HG02642 (cell line): Measurements from ENCODE around the gene SH3BP4.

Source experiments
- ATAC-seq: cut with Tn5 transposase; IDR thresholded peaks from one replicate; pipeline ENCODE4 v1.9.1; 2021; ENCODE audit warnings: mild to moderate bottlenecking; ENCODE audit not compliant: unreplicated experiment, poor library complexity

Gene SH3BP4

DNA sequence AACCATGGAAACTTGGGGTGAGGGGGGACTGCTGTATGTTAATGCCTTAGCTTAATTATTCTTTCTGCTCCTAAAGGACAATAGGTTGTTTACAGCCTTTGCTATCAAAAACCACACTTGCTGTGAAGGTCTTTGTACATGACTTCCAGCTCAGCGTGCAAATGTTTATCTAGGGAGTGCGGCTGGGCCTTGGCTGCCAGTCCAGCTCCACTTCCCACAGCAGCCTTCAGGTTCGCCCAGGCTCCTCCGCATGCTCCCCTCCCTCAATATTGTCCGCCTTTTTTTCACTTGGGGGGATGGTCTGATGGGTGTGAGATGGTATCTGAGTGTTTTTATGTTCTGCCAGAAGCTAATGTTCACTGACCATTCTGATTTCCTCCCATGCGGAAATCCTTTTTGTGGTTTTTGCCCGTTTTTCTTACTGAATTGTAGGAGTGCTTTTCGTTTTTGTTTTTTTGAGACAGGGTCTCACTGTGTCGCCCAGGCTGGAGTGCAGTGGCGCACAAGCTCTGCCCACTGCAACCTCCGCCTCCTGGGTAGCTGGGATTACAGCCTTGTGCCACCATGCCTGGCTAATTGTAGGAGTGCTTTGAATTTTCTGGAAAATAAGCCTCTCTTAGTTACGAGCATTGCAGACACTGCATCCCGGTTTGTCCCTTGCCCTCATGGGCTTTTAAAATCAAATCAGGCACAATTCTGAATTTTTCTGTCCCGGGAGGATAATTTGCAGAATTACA is 28.8 kb downstream of the SH3BP4 start:
- ATAC-seq = no peak

DNA sequence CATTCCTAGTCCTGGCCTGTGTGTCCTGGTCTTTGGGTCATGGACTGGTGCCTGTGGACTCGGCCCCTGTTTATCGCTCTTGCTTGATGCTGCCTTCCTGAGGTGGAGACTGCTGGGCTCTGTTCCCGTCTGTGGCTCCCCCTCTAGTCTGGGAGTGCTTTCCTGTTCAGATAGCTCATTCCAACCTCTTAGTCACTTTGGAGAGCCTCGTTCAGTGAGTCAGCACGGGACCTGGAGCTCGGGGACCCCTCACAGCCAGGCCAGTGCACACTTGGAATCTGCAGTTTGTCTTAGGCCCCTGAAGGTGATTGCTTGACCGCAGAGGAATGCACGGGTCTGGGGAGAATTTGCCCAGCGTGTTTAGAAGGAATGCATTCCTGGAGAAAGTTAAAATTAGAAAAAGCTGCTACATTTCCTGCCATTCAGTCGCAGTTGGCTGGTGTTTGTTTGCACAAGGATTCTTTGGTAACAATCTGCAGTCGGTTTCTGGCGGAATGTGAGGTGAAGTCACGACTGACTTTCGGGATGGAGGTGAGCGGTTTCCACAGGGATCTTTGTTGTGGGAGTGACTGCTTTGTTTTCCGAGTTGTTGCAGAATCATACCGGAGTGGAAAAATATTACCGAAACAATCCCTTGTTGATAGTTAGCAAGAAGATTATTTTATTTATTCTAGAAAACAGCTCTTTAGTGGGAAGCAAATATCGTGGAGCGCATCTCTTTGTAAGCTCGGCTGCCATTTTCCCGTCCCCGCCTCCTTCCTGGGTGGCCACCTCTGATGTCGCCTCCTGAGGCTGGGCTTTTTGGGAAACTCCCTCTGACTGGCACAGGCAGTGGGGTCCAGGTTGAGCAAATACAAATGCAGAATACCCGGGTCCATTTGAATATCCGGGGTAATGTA is 29.6 kb downstream of the SH3BP4 start:
- ATAC-seq = no peak

DNA sequence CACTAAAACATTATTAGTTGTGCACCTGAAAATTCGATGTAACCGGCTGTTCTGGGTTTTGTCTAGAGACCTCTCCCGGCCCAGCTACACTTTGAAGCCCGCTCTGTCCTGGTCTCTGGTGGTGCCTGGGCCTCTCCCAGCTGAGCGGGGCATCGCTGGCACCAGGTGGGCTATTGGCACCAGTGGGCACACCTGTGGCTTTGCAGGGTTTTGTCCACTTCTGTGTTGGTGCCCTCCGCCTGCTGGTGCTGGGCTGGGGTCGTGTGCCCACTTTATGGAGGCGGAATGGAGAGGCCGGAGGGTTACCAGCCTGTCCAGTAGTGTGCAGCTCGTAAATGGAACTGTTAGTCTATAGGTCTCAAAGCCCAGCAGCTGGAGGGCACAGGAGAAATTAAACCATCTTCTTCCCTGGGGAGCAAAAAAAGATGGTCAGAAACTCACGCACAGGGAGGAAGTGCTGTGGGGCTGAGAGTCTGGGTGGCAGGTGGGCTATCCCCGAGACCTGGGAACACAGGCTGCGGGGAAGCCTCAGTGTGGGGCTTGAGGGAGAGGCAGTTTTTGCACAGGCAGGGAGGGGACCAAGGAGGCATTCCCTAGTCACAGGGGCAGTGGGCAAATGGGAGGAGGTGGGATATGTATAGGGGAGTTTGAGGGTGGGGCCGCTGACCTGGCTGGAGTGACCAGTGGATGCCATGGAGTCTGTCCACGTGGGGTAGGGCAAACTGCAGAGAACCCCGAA is 30.4 kb downstream of the SH3BP4 start:
- no peak for ATAC-seq

DNA sequence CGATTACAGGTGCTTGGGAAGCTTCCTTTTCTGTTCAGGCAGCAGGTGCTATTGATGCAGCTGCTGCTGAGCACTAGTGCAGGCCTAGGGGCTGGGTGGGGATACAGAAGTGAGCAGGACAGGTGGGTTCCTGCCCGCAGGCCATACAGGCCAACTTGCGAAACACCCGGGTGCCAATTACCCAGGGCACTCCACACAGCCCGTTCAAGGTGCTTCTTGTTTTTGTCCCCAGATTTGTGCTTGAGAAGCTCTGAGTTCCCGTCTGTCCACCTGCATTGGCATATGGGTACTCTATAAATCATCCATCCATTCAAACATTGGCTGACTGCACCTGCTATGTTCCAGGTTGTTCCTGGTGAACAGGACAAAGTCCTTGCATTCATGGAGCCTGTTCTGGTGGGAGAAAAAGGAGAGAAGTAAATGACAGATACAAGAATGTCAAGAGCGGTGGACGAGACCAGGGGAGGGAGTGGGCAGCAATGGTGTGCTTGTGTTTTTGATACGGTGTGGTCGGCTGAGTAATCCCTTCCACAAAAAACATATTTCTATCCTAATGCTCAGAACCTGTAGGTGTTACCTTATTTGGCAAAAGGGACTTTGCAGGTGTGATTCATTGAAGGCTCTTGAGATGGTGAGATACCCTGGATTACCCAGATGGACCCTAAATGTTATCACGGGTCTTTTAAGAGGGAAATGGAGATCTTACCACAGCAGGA is 31.4 kb downstream of the SH3BP4 start:
- no peak for ATAC-seq

DNA sequence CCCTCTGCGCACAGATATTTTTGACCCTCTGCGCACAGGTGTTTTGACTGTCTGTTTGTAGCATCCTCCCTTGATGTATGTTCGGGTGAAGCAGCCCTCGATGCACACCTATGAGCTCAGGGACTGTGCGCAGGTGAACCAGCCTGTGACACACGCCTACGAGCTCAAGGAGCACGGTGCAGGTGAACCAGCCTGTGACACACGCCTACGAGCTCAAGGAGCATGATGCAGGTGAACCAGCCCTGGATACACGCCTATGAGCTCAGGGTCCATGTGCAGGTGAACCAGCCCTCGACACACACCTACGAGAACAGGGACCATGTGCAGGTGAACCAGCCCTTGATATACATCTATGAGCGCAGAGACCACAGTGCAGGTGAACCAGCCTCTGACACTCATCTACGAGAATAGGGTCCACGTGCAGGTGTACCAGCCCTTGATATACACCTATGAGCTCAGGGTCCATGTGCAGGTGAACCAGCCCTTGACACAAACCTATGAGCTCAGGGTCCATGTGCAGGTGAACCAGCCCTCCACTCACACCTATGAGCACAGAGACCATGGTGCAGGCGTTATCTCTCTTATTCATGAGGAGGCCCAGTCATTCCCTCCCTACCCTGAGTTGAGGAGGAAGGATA is 33.9 kb downstream of the SH3BP4 start:
- no peak for ATAC-seq

GRCh38 chr2:234986390-234986789 is 34.6 kb downstream of the SH3BP4 start:
- ATAC-seq = no peak

DNA sequence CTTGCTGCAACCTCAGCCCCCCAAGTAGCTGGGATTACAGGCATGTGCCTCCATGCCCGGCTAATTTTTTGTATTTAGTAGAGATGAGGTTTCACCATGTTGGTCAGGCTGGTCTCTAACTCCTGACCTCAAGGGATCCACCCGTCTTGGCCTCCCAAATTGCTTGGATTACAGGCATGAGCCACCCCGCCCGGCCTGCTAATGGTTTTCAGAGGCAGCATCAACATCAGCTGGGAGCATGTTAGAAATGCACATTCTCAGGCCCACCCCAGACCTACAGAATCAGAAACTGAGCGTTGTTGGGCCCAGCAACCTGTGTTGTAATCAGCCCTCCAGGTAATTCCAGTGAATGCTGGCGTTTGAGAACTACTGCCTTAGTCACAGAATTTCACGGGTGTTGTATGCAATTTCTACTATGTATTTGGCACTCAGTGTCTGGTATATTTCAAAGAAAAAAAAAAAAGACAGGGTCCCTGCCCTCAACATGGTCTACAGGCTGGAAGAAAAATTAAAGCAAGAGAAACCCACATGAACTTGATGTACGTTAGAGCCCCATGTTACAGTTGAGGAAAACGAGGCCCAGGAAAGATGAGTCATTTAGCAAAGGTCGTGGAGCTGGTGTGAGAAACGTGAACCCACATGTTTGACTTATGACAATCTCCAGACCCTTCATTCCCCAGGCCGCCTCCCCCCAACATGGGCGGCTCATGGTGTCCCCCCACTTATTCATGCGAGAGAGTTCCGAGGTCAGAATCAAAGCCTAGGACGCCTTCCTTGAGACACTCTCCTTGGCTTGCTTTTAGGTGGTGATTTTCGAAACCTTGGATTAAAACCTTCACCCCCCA is 35.3 kb downstream of the SH3BP4 start:
- ATAC-seq = no peak

GRCh38 chr2:234987754-234988153 is 35.9 kb downstream of the SH3BP4 start:
- no peak for ATAC-seq

GRCh38 chr2:234988491-234988890 is 36.7 kb downstream of the SH3BP4 start:
- no peak for ATAC-seq

DNA sequence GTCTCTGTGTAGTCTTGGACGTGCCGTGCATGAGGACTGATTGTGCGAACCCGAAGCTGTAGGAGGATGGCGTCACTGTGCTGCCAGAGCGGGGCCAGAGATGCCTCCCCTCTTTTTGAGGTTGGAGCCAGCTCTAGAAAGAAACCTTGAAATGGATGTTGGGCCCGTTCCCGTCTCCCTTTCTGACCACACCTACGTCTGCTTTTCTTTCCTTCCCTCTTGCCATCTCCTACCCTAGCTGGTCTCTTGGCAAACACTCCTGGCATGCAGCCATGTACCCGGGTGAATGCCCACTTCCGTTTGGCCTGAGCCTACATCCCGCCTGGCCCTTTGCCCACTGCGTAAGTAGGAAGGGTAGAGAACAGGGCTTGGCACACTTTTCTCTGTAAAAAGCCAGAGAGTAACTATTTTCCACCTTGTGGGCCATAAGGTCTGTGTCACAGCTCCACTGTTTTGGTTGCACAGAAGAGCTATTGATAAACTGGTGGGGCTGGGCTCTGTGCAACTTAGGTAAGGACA is 37.4 kb downstream of the SH3BP4 start:
- ATAC-seq = no peak

- ATAC-seq = no peak
Observed at GRCh38 chr2:234990300-234990699, 38.5 kb downstream of the SH3BP4 start.

DNA sequence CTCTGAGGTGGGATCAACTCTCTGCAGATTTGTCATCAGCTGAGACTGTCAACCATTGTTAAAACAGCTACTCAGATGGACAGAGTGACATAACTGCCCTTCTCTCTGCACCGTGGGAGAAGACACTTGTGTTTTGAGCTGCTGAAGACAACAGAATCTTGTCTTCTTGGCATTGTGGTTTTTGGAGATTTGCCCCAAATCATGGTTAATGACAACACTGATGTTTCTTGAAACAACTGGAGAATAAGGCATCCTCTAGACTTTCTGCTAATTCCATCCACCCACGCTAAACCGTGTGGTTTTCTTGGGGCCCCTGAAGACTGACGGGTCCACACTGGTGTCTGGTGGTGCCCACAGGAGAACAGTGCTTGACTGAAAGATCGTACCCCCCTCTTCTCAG is 39.5 kb downstream of the SH3BP4 start:
- no peak for ATAC-seq

GRCh38 chr2:234991793-234992192 is 40.0 kb downstream of the SH3BP4 start:
- ATAC-seq = no peak

DNA sequence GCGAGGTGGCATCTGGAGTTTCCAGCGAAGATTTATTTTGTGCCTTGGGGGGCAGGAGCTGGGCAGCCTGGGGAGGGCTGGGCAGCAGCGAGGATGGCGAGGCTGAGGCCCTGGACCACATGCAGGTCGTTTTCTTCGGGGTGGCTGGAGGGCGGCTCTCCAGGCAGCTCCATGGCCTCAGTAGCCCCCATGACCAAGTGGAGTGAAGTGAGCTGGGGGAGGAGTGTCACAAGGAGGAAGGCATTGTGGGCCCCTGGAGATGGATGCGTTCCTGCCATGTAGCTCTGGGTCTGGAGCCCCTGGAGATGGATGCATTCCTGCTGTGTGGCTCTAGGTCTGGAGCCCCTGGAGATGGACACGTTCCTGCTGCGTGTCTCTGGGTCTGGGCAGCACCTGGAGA is 40.4 kb downstream of the SH3BP4 start:
- no peak for ATAC-seq

DNA sequence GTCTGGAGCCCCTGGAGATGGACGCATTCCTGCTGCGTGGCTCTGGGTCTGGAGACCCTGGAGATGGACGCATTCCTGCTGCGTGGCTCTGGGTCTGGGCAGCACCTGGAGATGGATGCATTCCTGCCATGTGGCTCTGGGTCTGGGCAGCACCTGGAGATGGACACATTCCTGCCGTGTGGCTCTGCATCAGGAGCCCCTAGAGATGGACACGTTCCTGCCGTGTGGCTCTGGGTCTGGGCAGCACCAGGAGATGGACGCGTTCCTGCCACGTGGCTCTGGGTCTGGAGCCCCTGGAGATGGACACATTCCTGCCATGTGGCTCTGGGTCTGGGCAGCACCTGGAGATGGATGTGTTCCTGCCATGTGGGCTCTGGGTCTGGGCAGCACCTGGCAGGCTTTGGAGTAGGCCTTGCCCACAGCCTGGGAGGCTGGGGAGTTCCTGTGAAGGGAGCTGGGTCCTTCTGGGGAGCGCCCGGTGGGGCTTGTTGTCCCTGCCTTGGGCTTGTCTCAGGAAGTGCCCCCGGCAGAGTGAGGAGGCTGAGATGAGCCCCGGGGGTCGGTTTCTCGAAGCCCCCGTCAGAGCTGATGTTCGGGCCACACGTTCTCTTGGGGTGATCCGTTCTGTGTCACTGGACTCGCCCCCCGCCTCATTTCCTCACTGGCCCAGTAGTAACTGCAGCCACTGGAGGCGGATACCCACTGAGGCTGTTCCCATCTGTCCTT is 41.0 kb downstream of the SH3BP4 start:
- ATAC-seq = no peak

DNA sequence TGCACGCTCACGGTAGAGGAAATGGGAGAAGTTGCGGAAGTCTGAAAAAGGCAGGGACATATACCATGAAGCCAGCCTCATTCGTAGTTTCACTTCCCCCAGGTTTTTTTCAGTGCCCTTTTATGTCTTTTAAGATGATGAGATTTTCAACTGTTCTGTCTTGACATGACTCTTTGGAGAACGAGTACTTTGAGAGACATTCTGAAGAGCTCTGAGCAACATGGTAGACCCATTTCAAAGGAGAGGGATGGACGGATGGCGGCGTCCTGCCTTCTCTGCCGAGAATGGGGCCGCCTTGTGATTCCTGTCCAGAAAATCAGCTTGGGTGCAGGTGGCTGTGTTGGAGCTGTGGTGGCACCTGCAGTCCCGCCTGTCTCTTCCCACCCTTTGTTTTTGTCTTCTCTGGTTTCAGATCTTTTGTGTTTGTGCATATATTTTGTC is 41.7 kb downstream of the SH3BP4 start:
- ATAC-seq = no peak

GRCh38 chr2:234994438-234995321 is 42.9 kb downstream of the SH3BP4 start:
- ATAC-seq = no peak
